GM12892 (cell line): ENCODE data around the gene AP1S3.

Experiments used
- POLR2A ChIP-seq: IDR thresholded peaks from 2 replicates; pipeline ENCODE4 v1.6.1; 2011; ENCODE audit warnings: low read depth, low read length, control low read depth
- POLR2AphosphoS5 ChIP-seq: IDR thresholded peaks from 2 replicates; pipeline ENCODE4 v1.6.1; 2011; ENCODE audit warnings: low read depth, low read length, control low read depth

- TF ChIP-seq POLR2A (no peak), POLR2AphosphoS5 (no peak)
Observed at GRCh38 chr2:223720367-223720766, 117.0 kb downstream of the AP1S3 start.
